ENCODE measurements around the gene SLC25A47.
A peak's percentile ranks its signal among the peaks of the same experiment; 100 is the strongest.
"Not testable (repeated sequence)": the region's sequence is repeated elsewhere in the genome, so short reads cannot be mapped to it uniquely, and the experiment has no call there.

The SLC25A47 gene, protein sequence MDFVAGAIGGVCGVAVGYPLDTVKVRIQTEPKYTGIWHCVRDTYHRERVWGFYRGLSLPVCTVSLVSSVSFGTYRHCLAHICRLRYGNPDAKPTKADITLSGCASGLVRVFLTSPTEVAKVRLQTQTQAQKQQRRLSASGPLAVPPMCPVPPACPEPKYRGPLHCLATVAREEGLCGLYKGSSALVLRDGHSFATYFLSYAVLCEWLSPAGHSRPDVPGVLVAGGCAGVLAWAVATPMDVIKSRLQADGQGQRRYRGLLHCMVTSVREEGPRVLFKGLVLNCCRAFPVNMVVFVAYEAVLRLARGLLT

DNA sequence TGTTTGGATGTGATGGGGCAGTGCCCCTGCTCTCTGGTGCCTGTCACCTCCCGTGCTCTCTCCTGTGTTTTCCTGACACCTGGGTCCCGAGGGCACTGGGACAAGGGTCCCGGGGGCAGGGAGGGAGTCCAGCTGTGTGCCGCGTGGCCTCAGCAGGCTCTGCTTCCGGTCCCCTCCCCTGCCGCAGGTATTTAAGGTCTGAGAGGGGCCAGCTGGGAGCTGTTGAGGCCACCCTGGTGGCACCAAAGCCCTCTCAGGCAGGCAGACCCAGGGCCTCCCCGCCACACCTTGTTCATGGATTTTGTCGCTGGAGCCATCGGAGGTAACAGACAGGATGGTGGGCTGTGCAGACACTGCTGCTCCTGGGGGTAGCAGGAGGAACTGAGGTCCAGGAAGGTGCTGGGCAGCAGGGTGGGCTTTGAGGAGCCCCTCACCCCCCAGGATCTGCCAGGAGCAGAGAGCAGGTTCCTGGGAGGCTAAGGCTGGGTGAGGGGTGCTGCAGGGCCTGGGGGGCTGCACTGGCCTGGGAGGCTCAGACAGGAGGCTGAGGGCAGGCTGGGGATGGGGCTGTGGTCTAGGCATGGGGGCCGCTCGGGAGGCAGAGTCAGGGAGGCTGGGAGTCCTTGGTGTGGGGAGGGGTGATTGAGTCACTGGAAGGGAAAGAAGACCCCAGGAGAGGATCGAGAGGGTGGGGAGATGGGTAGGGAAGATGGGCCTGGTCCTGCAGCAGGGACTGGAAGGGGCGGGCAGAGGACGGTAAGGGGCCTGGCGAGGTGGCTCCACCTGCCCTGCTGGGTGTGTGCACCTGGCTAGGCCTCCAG is at the start of gene SLC25A47:
SLC25A47 (plus strand) TSS at position 219 of the 821 bp plus-strand sequence; CDS start at position 295, 76 bp downstream.
- DNase-seq, result no peak

GRCh38 chr14:100274250-100274649 is 48.9 kb upstream of the SLC25A47 start:
- DNase-seq, result no peak

DNA sequence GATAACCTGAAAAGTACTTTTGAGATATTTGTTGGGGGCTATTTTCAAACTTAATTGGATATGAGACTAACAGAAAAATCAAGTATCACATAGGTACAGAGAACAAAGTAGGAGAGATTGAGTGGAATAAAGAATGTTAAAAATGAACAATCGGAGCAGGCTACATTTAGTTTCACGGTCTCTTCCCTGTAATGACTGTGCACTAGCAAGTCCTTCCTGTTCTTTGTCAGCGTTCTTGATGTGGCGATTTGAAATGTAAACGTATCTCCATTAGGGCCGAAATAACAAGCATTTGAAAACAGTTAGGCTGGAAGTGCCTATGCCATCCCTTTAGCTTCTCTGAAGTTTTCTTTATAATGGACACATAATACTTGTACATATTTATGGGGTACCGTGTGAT is 47.9 kb upstream of the SLC25A47 start:
- DNase-seq, result no peak

GRCh38 chr14:100278702-100279101 is 44.4 kb upstream of the SLC25A47 start:
- no peak for DNase-seq

DNA sequence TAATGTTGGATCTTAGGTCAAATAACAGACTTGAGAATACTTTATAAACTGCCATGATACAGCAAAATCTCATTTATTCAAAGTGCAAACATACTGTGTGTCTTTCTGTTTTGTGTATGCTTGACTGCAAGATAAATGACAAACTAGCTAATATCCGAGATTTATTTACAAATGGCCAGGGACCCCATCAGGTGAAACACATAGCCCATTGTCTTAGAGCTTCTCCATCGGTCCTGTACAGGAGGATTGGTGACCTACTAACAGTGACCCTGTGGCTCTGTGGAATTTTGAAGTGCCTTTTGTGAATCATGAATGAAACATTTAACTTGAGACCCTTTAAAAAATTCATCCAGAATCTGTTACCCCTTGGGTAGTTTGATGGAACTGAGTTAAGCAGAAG is 44.0 kb upstream of the SLC25A47 start:
- no peak for DNase-seq

DNA sequence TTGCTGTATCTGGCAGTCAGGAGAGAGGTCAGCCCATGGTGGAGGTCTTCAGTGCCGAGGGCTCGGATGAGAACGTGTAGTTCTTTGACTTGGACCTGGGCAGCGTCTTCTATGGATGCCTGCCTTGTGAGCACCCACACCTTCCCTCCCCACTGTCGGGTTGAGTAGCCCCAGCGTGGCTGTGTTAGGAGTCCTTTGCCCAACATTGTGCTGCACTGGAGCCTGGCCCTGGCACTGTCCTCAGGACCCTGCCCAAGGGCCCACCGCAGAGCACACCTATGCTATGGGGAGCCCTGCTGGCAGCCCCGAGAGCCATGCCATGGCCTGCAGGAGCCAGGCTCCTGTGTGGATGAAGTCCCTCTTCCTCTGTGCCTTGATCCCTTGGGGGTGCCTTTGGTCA is 43.6 kb upstream of the SLC25A47 start:
- DNase-seq, result no peak

DNA sequence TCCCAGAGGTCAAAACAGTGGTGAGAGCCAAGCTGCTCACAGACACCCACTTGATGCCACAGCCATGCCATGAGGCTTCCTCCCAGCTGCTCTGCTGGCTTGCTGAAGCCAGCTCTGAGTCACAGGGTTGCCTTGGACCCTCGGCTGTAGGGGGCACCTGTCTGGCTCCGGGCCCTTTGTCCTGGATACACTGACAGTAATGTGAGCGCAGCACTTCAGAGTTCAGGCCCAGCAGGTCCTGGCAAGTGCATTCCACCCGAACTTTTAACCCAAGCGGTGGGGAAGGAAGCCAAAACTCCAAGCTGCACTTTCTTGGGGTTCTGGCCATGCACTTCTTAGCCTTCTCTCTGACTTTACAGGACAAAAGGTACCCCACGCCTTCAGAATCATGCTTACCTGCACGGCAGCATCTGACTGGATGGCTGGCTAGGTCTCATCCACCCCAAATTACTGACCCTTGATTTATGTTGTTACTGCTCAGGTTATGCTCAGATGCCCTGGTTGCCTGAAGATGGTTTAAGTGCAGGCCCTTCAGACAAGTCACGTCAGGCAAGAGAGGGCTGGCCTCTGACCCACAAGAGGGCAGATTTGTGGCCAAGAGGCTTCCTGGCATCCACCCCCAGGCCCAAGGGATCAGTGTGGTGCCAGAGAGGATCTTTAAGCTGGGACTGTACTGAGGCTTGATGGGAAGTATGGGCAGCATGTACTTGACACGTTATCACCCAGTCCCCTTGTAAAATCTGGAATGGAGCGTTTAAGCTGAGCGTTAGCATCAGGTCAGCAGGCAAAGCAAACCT is 41.7 kb upstream of the SLC25A47 start:
- no peak for DNase-seq

DNA sequence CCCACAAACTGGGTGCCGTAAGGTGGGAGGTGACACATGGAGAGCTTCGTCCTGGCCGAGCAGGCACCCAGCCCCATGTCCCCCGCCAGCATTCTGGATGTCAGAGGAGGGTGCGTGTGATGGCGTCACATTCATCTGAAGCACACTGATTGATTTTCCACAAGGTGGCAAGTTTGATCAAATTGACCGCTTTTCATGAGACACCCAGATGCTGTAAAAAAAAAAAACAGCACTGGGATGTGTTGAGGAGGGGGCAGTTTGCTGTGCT is 41.1 kb upstream of the SLC25A47 start:
- DNase-seq, result no peak

GRCh38 chr14:100282766-100283419 is 40.2 kb upstream of the SLC25A47 start:
- DNase-seq, result no peak

GRCh38 chr14:100283436-100283835 is 39.7 kb upstream of the SLC25A47 start:
- DNase-seq, result not testable (repeated sequence)

GRCh38 chr14:100283984-100284881 is 38.9 kb upstream of the SLC25A47 start:
- DNase-seq, result no peak

GRCh38 chr14:100285021-100285912 is 37.9 kb upstream of the SLC25A47 start:
- DNase-seq, result peak; percentile 65

DNA sequence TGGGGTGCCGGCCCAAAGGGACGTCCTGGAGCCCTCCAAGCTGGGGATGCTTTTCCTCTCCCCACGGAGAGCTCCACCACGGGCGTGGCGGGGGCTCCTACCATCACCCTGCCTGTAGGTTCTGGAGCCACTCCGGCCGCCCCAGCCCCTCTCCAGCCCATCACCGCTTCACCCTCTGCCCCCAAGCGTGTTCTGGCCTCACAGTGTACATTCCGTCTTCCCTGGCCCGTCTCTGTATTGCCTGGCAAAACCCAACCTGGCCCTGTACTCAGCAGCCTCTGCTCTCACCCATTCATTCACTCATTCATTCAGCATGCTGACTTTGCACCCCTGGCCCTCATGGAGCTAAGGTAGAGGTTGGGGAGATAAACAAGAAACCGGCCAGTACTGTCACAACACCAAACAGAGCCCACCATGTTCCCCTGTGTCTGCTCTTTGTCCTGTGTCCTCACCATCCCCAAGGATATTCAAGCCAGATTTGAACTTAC is 37.2 kb upstream of the SLC25A47 start:
- DNase-seq, result no peak

GRCh38 chr14:100286484-100287191 is 36.5 kb upstream of the SLC25A47 start:
- no peak for DNase-seq

- DNase-seq, result no peak
These were observed 35.7 kb upstream of the SLC25A47 start for GRCh38 chr14:100287202-100287997.

DNA sequence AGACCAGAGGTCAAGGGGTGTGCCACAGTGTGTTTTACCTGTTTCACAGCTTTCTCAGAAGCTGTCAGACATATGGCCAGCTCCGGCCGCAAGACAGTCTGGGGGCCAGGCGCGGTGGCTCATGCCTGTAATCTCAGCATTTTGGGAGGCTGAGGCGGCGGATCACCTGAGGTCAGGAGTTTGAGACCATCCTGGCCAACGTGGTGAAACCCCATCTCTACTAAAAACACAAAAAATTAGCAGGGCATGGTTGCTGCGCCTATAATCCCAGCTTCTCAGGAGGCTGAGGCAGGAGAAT is 35.2 kb upstream of the SLC25A47 start:
- not testable (repeated sequence) for DNase-seq

- DNase-seq, result no peak
These were observed 34.6 kb upstream of the SLC25A47 start for GRCh38 chr14:100288382-100289185.

- DNase-seq, result no peak
These were observed 33.1 kb upstream of the SLC25A47 start for GRCh38 chr14:100289916-100290606.
